Measurements from ENCODE around the gene MAGOHB. TPM values are rescaled to one million over a fixed set of nuclear protein-coding genes. Genes with fewer than 3 reads are reported as not detected.

MAGOHB gene
- total RNA-seq, 1 experiment from 2014 or later, result 91.4 TPM

DNA sequence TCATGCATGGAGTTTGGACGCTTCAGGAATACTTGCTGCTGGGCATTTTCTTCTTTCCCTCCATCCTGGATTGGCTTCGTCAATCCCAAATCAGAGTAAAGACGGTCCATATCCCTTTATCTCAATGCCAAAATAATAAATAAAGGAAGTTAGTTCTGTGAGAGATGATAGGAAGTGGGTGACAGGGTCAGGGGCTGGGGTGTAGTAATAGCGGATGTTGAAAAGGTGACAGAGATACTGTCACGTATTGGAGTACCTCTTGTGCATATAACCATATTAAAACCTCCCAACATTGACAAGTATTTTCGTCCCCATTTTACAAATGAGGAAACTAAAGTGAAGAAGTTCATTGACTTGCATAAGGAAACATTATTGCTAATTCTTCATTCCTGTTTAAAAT lies 12.4 kb downstream of the MAGOHB start:
- no peak overlapping the region for H3K4me2 ChIP-seq
- no peak overlapping the region for H2AFZ ChIP-seq
- ChIA-PET POLR2A (ENCODE audit: unreplicated experiment) (no interaction called here), CTCF (no interaction called here)
- intact Hi-C loops (cut with micrococcal nuclease; ENCODE audit: unreplicated experiment), result no loop called here
- no peak for TF ChIP-seq EZH2 (IDR thresholded peaks at IDR 0.05; ENCODE audit: low read depth)
- TF ChIP-seq, protein P1, sequence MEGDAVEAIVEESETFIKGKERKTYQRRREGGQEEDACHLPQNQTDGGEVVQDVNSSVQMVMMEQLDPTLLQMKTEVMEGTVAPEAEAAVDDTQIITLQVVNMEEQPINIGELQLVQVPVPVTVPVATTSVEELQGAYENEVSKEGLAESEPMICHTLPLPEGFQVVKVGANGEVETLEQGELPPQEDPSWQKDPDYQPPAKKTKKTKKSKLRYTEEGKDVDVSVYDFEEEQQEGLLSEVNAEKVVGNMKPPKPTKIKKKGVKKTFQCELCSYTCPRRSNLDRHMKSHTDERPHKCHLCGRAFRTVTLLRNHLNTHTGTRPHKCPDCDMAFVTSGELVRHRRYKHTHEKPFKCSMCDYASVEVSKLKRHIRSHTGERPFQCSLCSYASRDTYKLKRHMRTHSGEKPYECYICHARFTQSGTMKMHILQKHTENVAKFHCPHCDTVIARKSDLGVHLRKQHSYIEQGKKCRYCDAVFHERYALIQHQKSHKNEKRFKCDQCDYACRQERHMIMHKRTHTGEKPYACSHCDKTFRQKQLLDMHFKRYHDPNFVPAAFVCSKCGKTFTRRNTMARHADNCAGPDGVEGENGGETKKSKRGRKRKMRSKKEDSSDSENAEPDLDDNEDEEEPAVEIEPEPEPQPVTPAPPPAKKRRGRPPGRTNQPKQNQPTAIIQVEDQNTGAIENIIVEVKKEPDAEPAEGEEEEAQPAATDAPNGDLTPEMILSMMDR (conservative IDR thresholded peaks at IDR 0.05), result no peak
- H3K36me3 ChIP-seq (ENCODE audit: low read depth), result no peaks in the 10 kb centered on the region; the same call in 1 of the 2 replicates
- H3F3A ChIP-seq (ENCODE audit: insufficient read depth, low read depth), result peaks cover 6% of the 10 kb centered on the region; the same call in 1 of the 2 replicates
- no peaks in the 10 kb centered on the region for H3K27me3 ChIP-seq (ENCODE audit: insufficient read depth, low read depth)
- H3K27ac ChIP-seq, result no peak overlapping the region
- no peaks in the 10 kb centered on the region for H3K9me2 ChIP-seq (ENCODE audit: insufficient read depth)
- no peak for DNase-seq
- H3K4me1 ChIP-seq (replicated peaks; ENCODE audit: insufficient read depth), result no peaks in the 10 kb centered on the region
- H3K9me3 ChIP-seq (ENCODE audit: insufficient read depth, low read depth), result no peaks in the 10 kb centered on the region
- no peaks in the 10 kb centered on the region for H4K20me1 ChIP-seq (ENCODE audit: insufficient read depth)
- no TSS peak for BruUV-seq (replicated peaks)
- H3K79me2 ChIP-seq (ENCODE audit: low read depth), result no peaks in the 10 kb centered on the region
- no peak overlapping the region for H3K4me3 ChIP-seq

DNA sequence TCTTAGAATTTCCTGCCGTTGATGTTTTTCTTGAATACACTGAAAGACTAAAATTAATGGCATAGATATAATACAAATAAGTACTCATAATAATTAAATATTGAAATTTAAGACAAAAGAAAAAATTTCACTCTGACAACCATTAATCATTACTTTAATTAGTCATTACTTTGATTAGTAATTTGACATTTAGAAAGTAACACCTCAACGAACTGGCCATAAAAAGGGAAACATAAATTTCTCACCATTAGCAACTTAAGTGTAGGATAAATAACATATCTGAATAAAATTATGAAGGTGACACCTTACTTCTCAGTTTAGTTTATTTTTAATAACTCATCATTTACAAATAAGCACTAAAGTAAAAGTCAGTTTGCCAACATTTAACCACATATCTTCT lies 17.5 kb downstream of the MAGOHB start:
- intact Hi-C loops (cut with micrococcal nuclease; ENCODE audit: unreplicated experiment), result no loop called here
- TF ChIP-seq, protein P1 (conservative IDR thresholded peaks at IDR 0.05), result no peak
- no peak for TF ChIP-seq EZH2 (IDR thresholded peaks at IDR 0.05; ENCODE audit: low read depth)
- Histone ChIP-seq H3K27ac (no peak overlapping the region), H3K9me2 (ENCODE audit: insufficient read depth) (no peaks in the 10 kb centered on the region), H3K9me3 (ENCODE audit: insufficient read depth, low read depth) (no peaks in the 10 kb centered on the region), H3K79me2 (ENCODE audit: low read depth) (no peaks in the 10 kb centered on the region), H4K20me1 (ENCODE audit: insufficient read depth) (no peaks in the 10 kb centered on the region), H3F3A (ENCODE audit: insufficient read depth, low read depth) (no peaks in the 10 kb centered on the region), H3K4me1 (replicated peaks; ENCODE audit: insufficient read depth) (no peaks in the 10 kb centered on the region), H3K4me2 (no peak overlapping the region), H2AFZ (no peak overlapping the region), H3K36me3 (ENCODE audit: low read depth) (no peaks in the 10 kb centered on the region), H3K27me3 (ENCODE audit: insufficient read depth, low read depth) (no peaks in the 10 kb centered on the region), H3K4me3 (no peak overlapping the region)
- DNase-seq, result no peak
- CTCF ChIA-PET, result no interaction called here
- BruUV-seq (replicated peaks), result no TSS peak
- POLR2A ChIA-PET (ENCODE audit: unreplicated experiment), result no interaction called here

DNA sequence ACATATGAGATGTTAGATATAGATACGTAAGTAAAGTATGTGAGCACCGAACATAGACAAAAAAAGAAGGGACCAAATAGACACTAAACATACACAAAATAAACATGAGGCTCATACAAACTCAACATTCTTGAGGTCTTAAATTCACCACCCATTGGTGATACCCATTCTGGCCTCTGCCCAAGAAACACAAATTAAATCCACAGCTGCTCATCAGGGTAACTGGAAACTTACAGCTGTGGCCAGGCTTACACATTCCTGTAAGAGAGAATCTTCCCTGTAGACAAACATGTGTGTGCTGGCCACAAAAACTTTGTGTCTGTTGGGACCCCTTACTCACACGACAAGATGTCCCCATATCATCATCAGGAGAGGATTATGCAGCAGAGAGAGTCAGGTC lies 22.4 kb downstream of the MAGOHB start:
- POLR2A ChIA-PET (ENCODE audit: unreplicated experiment), result no interaction called here
- intact Hi-C loops (cut with micrococcal nuclease; ENCODE audit: unreplicated experiment), result no loop called here
- no peaks in the 10 kb centered on the region for H3K36me3 ChIP-seq (ENCODE audit: low read depth)
- H3K27me3 ChIP-seq (ENCODE audit: insufficient read depth, low read depth), result no peaks in the 10 kb centered on the region
- H3K79me2 ChIP-seq (ENCODE audit: low read depth), result no peaks in the 10 kb centered on the region
- H2AFZ ChIP-seq, result no peak overlapping the region
- no peak overlapping the region for H3K27ac ChIP-seq
- H3F3A ChIP-seq (ENCODE audit: insufficient read depth, low read depth), result no peaks in the 10 kb centered on the region
- no peaks in the 10 kb centered on the region for H3K9me2 ChIP-seq (ENCODE audit: insufficient read depth)
- H3K9me3 ChIP-seq (ENCODE audit: insufficient read depth, low read depth), result no peaks in the 10 kb centered on the region
- no peak overlapping the region for H3K4me3 ChIP-seq
- no peak for DNase-seq
- CTCF ChIA-PET, result no interaction called here
- BruUV-seq (replicated peaks), result no TSS peak
- H3K4me1 ChIP-seq (replicated peaks; ENCODE audit: insufficient read depth), result no peaks in the 10 kb centered on the region
- TF ChIP-seq, protein P1 (conservative IDR thresholded peaks at IDR 0.05), result no peak
- no peak for TF ChIP-seq EZH2 (IDR thresholded peaks at IDR 0.05; ENCODE audit: low read depth)
- H4K20me1 ChIP-seq (ENCODE audit: insufficient read depth), result no peaks in the 10 kb centered on the region
- no peak overlapping the region for H3K4me2 ChIP-seq

Measured in PC-9 (cell line).